Stimulated activated CD4-positive, alpha-beta T cell treated with anti-CD3 and anti-CD28 coated beads, Interleukin-2, amount 100 ng/mL, for 24 hours (primary cell): ENCODE results near the gene PHF20.
"Not testable (repeated sequence)": the region's sequence is repeated elsewhere in the genome, so short reads cannot be mapped to it uniquely, and the experiment has no call there.

Source experiments
- DNase-seq, 2 donors: peaks; one replicate each; pipeline ENCODE4 v3.0.0-alpha.2; 2020

PHF20 gene

GRCh38 chr20:35739294-35740163 is 32.3 kb upstream of the PHF20 start:
- no peak for DNase-seq

GRCh38 chr20:35741892-35742740 is 29.7 kb upstream of the PHF20 start, which contains the start of gene RBM39:
TSS of gene RBM39 (minus strand) at chr20:35742260. CDS start at chr20:35740874, 1,386 bp downstream.
- DNase-seq, result peak; percentile 98 to 99

GRCh38 chr20:35742741-35743523 is 28.9 kb upstream of the PHF20 start:
- no peak for DNase-seq

- peak in 1 of 2 donors; percentile 27 for DNase-seq
Measured at GRCh38 chr20:35743693-35744491, 27.9 kb upstream of the PHF20 start.

- not testable (repeated sequence) for DNase-seq
Measured at GRCh38 chr20:35744492-35744841, 27.3 kb upstream of the PHF20 start.

- no peak for DNase-seq
Measured at GRCh38 chr20:35750611-35751010, 21.2 kb upstream of the PHF20 start.

- no peak for DNase-seq
Measured at GRCh38 chr20:35756404-35756803, 15.4 kb upstream of the PHF20 start.

GRCh38 chr20:35757098-35757705 is 14.6 kb upstream of the PHF20 start:
- no peak for DNase-seq

GRCh38 chr20:35761548-35761947 is 10.3 kb upstream of the PHF20 start:
- not testable (repeated sequence) for DNase-seq

- no peak for DNase-seq
Measured at GRCh38 chr20:35762461-35762860, 9.4 kb upstream of the PHF20 start.

- DNase-seq, result not testable (repeated sequence)
Measured at GRCh38 chr20:35764936-35765335, 6.9 kb upstream of the PHF20 start.

GRCh38 chr20:35766843-35767242 is 5.0 kb upstream of the PHF20 start:
- no peak for DNase-seq

GRCh38 chr20:35767683-35768481 is 3.9 kb upstream of the PHF20 start:
- peak; percentile 46 to 59 for DNase-seq

- DNase-seq, result peak; percentile 50 to 54
Measured at GRCh38 chr20:35768731-35769664, 2.8 kb upstream of the PHF20 start.

GRCh38 chr20:35771367-35771688 is 487 bp upstream of the PHF20 start:
- DNase-seq, result no peak

- no peak for DNase-seq
Measured at GRCh38 chr20:35772563-35773058, 796 bp downstream of the PHF20 start.

GRCh38 chr20:35773154-35773751 is 1.4 kb downstream of the PHF20 start:
- peak; percentile 18 to 32 for DNase-seq

- no peak for DNase-seq
Measured at GRCh38 chr20:35774391-35774790, 2.6 kb downstream of the PHF20 start.

- no peak for DNase-seq
Measured at GRCh38 chr20:35776513-35777101, 4.8 kb downstream of the PHF20 start.
